A673 (cell line): ENCODE results near the gene ASH1L. TPM values are rescaled to one million over a fixed set of nuclear protein-coding genes. Genes with fewer than 3 reads are reported as not detected.
"Not testable (repeated sequence)": the region's sequence is repeated elsewhere in the genome, so short reads cannot be mapped to it uniquely, and the experiment has no call there.

Experiments used
- BruUV-seq: library from RNA; stranded (reverse); fragments of 400-500 nt; replicated peaks from 2 replicates; lab custom pipeline; 2021; lab: Mats Ljungman, UMichigan
- CTCF ChIA-PET: fragments of 300-600 bp; sonication (Branson Sonifier 250); formaldehyde crosslinking; loops from one replicate; lab custom pipeline; 2022; ENCODE audit warnings: antibody characterized with exemption; lab: Charles Lee
- POLR2A ChIA-PET: fragments of 300-600 bp; sonication (Branson Sonifier 250); formaldehyde crosslinking; loops from one replicate; lab custom pipeline; 2022; ENCODE audit warnings: antibody characterized with exemption; ENCODE audit not compliant: low non-redundant PET; lab: Charles Lee
- DNase-seq: peaks from one replicate; pipeline ENCODE4 v3.0.0-alpha.2; 2015; ENCODE audit warnings: low spot score
- H3K27ac ChIP-seq: fragments of 200-600 bp; sonication (generic); 2 replicates; pipeline ENCODE4 v1.5.1; 2016; ENCODE audit warnings: mixed run types, low read depth, mild to moderate bottlenecking, mixed read lengths, antibody characterized with exemption, low read length; ENCODE audit not compliant: poor library complexity, severe bottlenecking
- H3K27me3 ChIP-seq: fragments of 200-600 bp; sonication (generic); replicated peaks from 2 replicates; pipeline ENCODE4 v1.6.1; 2017; ENCODE audit warnings: mixed run types, low read depth, mild to moderate bottlenecking, mixed read lengths, antibody characterized with exemption, low read length; ENCODE audit not compliant: insufficient read depth, poor library complexity
- H3K36me3 ChIP-seq: fragments of 200-600 bp; sonication (generic); 2 replicates; pipeline ENCODE4 v1.6.1; 2016; ENCODE audit warnings: mixed run types, mild to moderate bottlenecking, mixed read lengths, antibody characterized with exemption, low read length; ENCODE audit not compliant: insufficient read depth, poor library complexity, severe bottlenecking
- H3K4me1 ChIP-seq: fragments of 200-600 bp; sonication (generic); 2 replicates; pipeline ENCODE4 v1.6.1; 2017; ENCODE audit warnings: mixed run types, mild to moderate bottlenecking, mixed read lengths, antibody characterized with exemption, low read length; ENCODE audit not compliant: insufficient read depth, poor library complexity, severe bottlenecking
- H3K4me3 ChIP-seq: fragments of 200-600 bp; sonication (generic); 2 replicates; pipeline ENCODE4 v1.5.1; 2016; ENCODE audit warnings: low read depth, mixed run types, mild to moderate bottlenecking, mixed read lengths, low read length; ENCODE audit not compliant: poor library complexity, severe bottlenecking
- H3K9me3 ChIP-seq: fragments of 200-600 bp; sonication (generic); 2 replicates; pipeline ENCODE4 v1.6.1; 2016; ENCODE audit warnings: mixed run types, low read depth, mild to moderate bottlenecking, mixed read lengths, antibody characterized with exemption, low read length; ENCODE audit not compliant: poor library complexity, severe bottlenecking
- EZH2 ChIP-seq: fragments of 200-600 bp; sonication (generic); IDR thresholded peaks from 2 replicates; pipeline ENCODE4 v1.6.1; 2017; ENCODE audit warnings: borderline replicate concordance, low read depth, mild to moderate bottlenecking, mixed read lengths, antibody characterized with exemption, low read length; ENCODE audit not compliant: poor library complexity, severe bottlenecking
- intact Hi-C: fragments of 100-400 bp; cut with micrococcal nuclease; formaldehyde crosslinking; loops from one replicate; pipeline ENCODE4 v1.10.0; 2022; ENCODE audit not compliant: unreplicated experiment
- total RNA-seq: library from RNA; stranded (reverse); gene quantifications from 2 replicates; pipeline ENCODE4 v1.2.3, GENCODE V29; 2021
- TF ChIP-seq, protein P1 (sequence below): fragments of 300-800, 200-600 bp; sonication (generic); conservative IDR thresholded peaks from 2 replicates; pipeline ENCODE4 v1.5.1; 2017; ENCODE audit warnings: low read depth, mild to moderate bottlenecking, antibody characterized with exemption, low read length, moderate library complexity, mixed read lengths

Gene ASH1L
- total RNA-seq, 1 experiment from 2014 or later, result 49.6 TPM

DNA sequence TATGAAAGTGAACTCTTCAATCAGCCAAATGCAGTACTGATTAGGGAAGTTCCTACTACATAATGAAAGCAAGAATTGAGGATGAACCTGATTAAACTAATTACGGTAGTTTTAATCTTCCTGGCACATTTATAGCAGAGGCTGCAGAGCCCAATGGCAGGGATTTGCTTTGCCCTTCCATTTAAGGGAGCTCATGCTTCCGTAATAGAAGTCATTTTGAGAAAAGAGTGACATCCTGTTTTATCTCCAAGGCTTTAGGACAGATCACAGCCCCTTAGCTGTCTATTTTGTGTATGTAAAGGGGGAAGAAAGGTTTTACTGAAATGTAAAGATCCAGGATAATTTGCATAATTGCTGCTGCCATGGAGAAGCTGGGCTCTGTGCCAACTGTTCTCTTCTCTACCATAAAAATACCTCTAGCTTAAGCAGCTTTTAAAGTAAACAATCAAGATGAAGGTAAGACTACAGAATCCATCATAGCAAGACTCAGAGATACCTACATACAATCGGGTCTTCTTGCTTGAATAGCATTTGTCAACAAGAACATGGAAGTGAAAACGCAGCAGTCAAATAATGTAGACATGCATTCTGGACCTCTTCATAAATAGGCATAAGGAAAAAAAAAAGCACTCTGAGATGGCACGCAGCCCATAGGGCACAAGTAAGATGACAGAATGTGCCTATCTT, 62.5 kb downstream of the ASH1L start:
- H3K27ac ChIP-seq, result peak overlapping the region; percentile 37
- POLR2A ChIA-PET, result no interaction called here
- H3K4me1 ChIP-seq, result peaks cover 25% of the 10 kb centered on the region
- TF ChIP-seq, protein P1, sequence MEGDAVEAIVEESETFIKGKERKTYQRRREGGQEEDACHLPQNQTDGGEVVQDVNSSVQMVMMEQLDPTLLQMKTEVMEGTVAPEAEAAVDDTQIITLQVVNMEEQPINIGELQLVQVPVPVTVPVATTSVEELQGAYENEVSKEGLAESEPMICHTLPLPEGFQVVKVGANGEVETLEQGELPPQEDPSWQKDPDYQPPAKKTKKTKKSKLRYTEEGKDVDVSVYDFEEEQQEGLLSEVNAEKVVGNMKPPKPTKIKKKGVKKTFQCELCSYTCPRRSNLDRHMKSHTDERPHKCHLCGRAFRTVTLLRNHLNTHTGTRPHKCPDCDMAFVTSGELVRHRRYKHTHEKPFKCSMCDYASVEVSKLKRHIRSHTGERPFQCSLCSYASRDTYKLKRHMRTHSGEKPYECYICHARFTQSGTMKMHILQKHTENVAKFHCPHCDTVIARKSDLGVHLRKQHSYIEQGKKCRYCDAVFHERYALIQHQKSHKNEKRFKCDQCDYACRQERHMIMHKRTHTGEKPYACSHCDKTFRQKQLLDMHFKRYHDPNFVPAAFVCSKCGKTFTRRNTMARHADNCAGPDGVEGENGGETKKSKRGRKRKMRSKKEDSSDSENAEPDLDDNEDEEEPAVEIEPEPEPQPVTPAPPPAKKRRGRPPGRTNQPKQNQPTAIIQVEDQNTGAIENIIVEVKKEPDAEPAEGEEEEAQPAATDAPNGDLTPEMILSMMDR, result no peak
- TF ChIP-seq EZH2, result no peak
- no peaks in the 10 kb centered on the region for H3K9me3 ChIP-seq
- H3K4me3 ChIP-seq, result peak overlapping the region; percentile 16
- intact Hi-C loops, result loop anchor here (5.0 to 10.0 kb wide), 2 partner anchors 173 to 245 kb away; partner anchors contain the start of gene ENTREP3
- H3K36me3 ChIP-seq, result no peaks in the 10 kb centered on the region
- peak; percentile 91 for DNase-seq
- BruUV-seq, result no TSS peak
- no peaks in the 10 kb centered on the region for H3K27me3 ChIP-seq
- CTCF ChIA-PET, result interaction anchor here (0.7 kb wide), 1 partner anchor 138 kb away, joined by 3 read pairs; no protein-coding TSS in a partner anchor

DNA sequence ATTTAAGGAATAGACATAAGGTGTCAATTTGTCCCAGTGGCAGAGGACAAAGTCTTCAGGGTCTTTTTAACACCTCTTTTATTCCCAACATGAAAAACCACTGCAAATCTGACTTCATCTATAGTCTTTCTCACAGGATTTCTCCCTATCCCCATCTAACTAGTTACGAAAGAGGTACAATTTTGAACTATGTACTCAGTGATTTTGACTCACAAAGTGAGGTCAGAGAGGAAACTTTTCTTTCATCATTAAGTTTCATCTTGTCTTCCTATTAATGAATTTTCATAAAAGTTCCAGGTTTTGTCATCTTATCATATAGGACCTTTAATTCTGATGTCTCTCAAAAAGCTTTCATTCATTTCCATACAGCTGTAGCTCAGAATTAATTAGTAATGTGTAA, 63.3 kb downstream of the ASH1L start:
- peaks cover 25% of the 10 kb centered on the region for H3K4me1 ChIP-seq
- BruUV-seq, result no TSS peak
- POLR2A ChIA-PET, result no interaction called here
- no peaks in the 10 kb centered on the region for H3K9me3 ChIP-seq
- peak overlapping the region; percentile 37 for H3K27ac ChIP-seq
- CTCF ChIA-PET, result no interaction called here
- intact Hi-C loops, result no loop called here
- no peak for DNase-seq
- H3K4me3 ChIP-seq, result peak overlapping the region; percentile 16
- H3K27me3 ChIP-seq, result no peaks in the 10 kb centered on the region
- TF ChIP-seq, protein P1, result no peak
- no peak for TF ChIP-seq EZH2
- H3K36me3 ChIP-seq, result no peaks in the 10 kb centered on the region

DNA sequence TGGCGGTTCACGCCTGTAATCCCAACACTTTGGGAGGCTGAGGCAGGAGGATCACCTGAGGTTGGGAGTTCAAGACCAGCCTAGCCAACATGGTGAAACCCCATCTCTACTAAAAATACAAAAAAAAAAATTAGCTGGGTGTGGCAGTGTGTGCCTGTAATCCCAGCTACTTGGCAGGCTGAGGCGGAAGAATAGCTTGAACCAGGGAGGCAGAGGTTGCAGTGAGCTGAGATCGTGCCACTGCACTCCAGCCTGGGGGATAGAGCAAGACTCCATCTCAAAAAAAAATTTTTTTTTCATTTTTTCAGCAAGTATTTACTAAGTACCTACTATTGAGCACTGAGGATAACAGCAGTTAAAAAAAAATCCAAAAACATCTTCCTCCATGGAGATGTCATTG, 69.0 kb downstream of the ASH1L start:
- H3K4me1 ChIP-seq, H3K36me3 ChIP-seq, intact Hi-C loops, H3K4me3 ChIP-seq, H3K9me3 ChIP-seq, H3K27me3 ChIP-seq, POLR2A ChIA-PET, DNase-seq, H3K27ac ChIP-seq, CTCF ChIA-PET, BruUV-seq: not testable (repeated sequence)

DNA sequence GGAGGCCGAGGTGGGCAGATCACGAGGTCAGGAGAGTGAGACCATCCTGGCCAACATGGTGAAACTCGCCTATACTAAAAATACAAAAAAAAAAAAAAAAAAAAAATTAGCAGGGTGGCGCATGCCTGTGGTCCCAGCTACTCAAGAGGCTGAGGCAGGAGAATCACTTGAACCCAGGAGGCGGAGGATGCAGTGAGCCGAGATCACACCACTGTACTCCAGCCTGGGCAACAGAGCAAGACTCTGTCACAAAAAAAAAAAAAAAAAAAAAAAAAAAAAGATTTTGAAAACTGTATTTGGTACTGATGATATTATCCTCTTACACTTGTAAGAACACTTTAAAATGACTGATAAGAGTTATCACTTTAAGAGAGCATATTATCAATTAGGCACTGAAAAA, 74.2 kb downstream of the ASH1L start:
- BruUV-seq, H3K36me3 ChIP-seq, POLR2A ChIA-PET, H3K9me3 ChIP-seq, CTCF ChIA-PET, intact Hi-C loops, H3K27ac ChIP-seq, H3K4me1 ChIP-seq, H3K27me3 ChIP-seq, H3K4me3 ChIP-seq, DNase-seq: not testable (repeated sequence)
